NCI-H2196 (cell line): Measurements from ENCODE around the gene DNAJB6.
"Not testable (repeated sequence)": the region's sequence is repeated elsewhere in the genome, so short reads cannot be mapped to it uniquely, and the experiment has no call there.

Experiments
- DNase-seq: peaks from one replicate; lab custom pipeline; 2025; ENCODE audit not compliant: unreplicated experiment; lab: John Stamatoyannopoulos, UW

Gene DNAJB6

GRCh38 chr7:157438121-157439025 lies 101.6 kb downstream of the DNAJB6 start:
- no peak for DNase-seq

- no peak for DNase-seq
Measured at GRCh38 chr7:157439149-157439548, 102.3 kb downstream of the DNAJB6 start.

GRCh38 chr7:157439761-157440160 lies 103.0 kb downstream of the DNAJB6 start:
- DNase-seq, result no peak

DNA sequence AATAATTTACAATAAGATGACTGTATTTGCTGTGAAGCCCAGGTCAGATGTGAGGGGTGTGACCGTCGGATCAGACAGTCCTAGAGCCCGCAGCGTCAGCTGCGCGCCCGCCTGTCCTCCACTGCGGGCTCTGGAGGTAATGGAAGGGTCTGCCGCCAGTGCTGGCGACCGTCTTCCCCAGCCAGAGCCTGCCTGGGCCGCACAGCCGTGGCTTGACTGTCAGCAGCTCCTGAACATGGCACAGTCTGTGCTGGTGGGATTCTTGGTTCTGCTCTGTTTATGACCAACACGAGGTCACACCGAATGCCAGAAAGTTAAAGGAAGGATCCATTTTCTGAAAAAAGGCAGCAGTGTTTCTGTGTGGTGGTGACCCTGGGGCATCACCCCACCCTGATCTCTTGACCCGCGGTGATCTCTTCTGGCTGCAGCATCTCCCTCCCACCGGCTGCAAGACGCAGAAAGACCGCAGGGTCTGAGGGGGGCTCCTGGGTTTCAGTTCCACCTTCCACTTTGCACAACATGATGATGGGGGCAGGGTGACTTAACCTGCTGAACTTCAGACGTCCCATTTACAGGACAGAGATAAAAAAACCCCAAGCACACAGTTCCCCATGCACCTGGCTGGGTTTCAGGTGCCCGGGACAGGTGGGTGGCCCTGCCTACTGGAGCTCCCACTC lies 103.7 kb downstream of the DNAJB6 start:
- DNase-seq, result no peak

DNA sequence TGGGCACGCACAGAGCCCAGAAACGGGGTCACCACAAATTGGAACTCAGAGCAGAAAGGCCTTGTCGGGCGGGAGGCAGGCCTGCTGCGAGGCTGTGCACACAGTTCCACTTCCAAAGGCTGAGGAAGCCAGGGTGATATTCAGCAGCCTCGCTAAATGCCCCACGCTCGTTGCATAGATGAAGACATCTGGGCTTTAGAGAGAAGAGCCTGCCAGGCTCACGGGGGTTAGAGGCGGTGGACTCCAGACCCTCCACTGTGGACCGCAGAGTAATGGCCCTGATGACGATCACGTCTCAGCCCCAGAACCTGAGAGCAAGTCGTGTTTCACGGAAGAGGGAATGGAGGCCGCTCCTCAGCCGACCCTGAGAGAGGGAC lies 104.2 kb downstream of the DNAJB6 start:
- no peak for DNase-seq

- no peak for DNase-seq
Measured at GRCh38 chr7:157442456-157442855, 105.7 kb downstream of the DNAJB6 start.

GRCh38 chr7:157442993-157443831 lies 106.4 kb downstream of the DNAJB6 start:
- DNase-seq, result no peak

- no peak for DNase-seq
Measured at GRCh38 chr7:157444011-157444842, 107.4 kb downstream of the DNAJB6 start.

- no peak for DNase-seq
Measured at GRCh38 chr7:157444843-157445135, 108.0 kb downstream of the DNAJB6 start.

GRCh38 chr7:157445246-157445955 lies 108.6 kb downstream of the DNAJB6 start:
- DNase-seq, result no peak

DNA sequence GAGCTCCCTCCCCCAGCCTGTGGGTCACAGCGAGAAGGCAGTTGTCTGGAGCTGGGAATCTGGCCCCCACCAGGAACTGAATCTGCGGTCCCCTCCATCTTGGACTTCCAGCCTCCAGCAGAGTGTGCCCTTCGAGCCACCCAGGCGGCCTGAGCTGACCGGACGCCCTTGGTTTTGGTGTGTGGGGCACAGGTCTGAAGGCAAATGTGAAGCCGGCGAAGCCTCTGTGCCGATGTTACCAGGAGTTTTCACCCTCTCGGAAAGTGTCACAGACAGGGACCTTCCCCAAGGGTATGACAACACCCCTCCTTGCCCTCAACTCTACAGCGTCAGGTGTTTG lies 109.1 kb downstream of the DNAJB6 start:
- DNase-seq, result no peak

DNA sequence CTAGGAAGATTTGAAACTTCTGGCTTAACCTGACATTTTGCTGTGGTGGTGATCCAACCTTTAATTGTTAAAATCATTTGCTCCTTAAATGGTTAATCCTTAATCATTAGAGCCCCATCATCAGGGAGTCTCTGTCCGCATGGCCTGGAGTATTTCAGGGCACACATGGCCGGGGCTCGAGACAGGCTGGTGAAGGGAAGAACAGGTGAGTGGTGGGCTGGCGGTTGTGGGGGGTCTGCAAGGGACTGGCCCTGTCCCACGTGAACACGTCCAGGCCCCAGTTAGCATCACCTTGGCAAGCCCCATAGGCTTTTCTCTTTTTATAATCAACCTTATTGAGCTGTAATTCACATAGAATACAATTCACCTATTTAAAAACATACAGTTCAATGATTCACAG lies 109.5 kb downstream of the DNAJB6 start:
- DNase-seq, result no peak

GRCh38 chr7:157454003-157454402 lies 117.2 kb downstream of the DNAJB6 start:
- DNase-seq, result not testable (repeated sequence)

GRCh38 chr7:157457355-157458253 lies 120.8 kb downstream of the DNAJB6 start:
- DNase-seq, result no peak

- no peak for DNase-seq
Measured at GRCh38 chr7:157458254-157458633, 121.4 kb downstream of the DNAJB6 start.

DNA sequence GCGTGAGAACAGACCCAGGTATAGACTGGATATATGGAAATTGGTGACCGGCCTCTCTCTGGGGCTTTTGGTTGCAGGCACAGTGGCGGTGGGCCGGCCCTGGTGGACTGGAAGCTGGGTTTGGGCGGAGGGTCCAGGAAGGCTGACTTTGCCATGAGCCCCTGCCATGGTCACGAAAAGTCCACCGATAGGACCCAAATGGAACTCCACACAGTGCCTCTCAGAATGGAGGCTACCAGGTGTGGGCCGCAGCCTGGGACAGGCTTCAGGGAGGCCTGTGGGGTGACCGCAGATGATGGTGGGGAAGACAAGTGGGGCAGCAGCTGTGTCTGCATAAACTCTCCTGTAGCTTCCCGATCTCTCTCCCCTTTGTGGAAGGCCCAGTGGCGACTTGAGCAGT lies 123.2 kb downstream of the DNAJB6 start:
- DNase-seq, result no peak

- no peak for DNase-seq
Measured at GRCh38 chr7:157460721-157461120, 123.9 kb downstream of the DNAJB6 start.

GRCh38 chr7:157461573-157462418 lies 125.0 kb downstream of the DNAJB6 start:
- peak; percentile 5 for DNase-seq

GRCh38 chr7:157462419-157462771 lies 125.6 kb downstream of the DNAJB6 start:
- DNase-seq, result no peak
